ENCODE results near the gene ADPGK.

- no peak for TF ChIP-seq ZNF274 (IDR thresholded peaks at IDR 0.05; ENCODE audit: low read depth, low read length)
- no peak for TF ChIP-seq YY1 (IDR thresholded peaks at IDR 0.05; ENCODE audit: insufficient read depth, insufficient read length)
Measured at GRCh38 chr15:72796515-72797337, 13.2 kb upstream of the ADPGK start.
